Right atrium auricular region (tissue), 2 donors: ENCODE results near the gene KIF3A. TPM values are rescaled to one million over a fixed set of nuclear protein-coding genes. Genes with fewer than 3 reads are reported as not detected.

Experiments used
- DNase-seq: peaks from one replicate; pipeline ENCODE4 v3.0.0-alpha.2; 2019; ENCODE audit warnings: low spot score
- H3K27ac ChIP-seq, 2 donors: fragments of 200-600 bp; sonication (generic); 1 replicate in 1 of 2; 2 replicates in 1 of 2; pipeline ENCODE4 v1.5.1; 2016 to 2019
- H3K27me3 ChIP-seq, 2 donors: fragments of 200-600 bp; sonication (generic); one replicate each; pipeline versions ENCODE4 v1.5.1 to v1.6.0; 2017 to 2019
- H3K36me3 ChIP-seq: fragments of 200-600 bp; sonication (generic); one replicate; pipeline ENCODE4 v1.5.1; 2016
- H3K4me1 ChIP-seq, 2 donors: fragments of 200-600 bp; sonication (generic); one replicate each; pipeline versions ENCODE4 v1.5.1 to v1.6.0; 2017 to 2019
- H3K4me3 ChIP-seq, 2 donors: fragments of 200-600 bp; sonication (generic); 1 replicate in 1 of 2; 2 replicates in 1 of 2; pipeline ENCODE4 v1.5.1; 2017 to 2019; ENCODE audit warnings: mild to moderate bottlenecking in 1 of 2, moderate library complexity in 1 of 2
- H3K9me3 ChIP-seq, 2 donors: fragments of 200-600 bp; sonication (generic); one replicate each; pipeline ENCODE4 v1.5.1; 2019
- total RNA-seq, 2 donors: library from RNA; depleted of rRNA; stranded (reverse); fragments of >200 nt; gene quantifications; one replicate each; pipeline ENCODE4 v1.1.0, GENCODE V29; 2016
- TF ChIP-seq, protein P1 (sequence below), 2 donors: fragments of 200-600 bp; sonication (generic); IDR thresholded peaks; one replicate each; pipeline ENCODE4 v1.5.1; 2019; ENCODE audit warnings: antibody characterized with exemption in 2 of 2

KIF3A gene
- total RNA-seq, 2 donors from 2014 or later: 5.6 to 7.2 TPM

DNA sequence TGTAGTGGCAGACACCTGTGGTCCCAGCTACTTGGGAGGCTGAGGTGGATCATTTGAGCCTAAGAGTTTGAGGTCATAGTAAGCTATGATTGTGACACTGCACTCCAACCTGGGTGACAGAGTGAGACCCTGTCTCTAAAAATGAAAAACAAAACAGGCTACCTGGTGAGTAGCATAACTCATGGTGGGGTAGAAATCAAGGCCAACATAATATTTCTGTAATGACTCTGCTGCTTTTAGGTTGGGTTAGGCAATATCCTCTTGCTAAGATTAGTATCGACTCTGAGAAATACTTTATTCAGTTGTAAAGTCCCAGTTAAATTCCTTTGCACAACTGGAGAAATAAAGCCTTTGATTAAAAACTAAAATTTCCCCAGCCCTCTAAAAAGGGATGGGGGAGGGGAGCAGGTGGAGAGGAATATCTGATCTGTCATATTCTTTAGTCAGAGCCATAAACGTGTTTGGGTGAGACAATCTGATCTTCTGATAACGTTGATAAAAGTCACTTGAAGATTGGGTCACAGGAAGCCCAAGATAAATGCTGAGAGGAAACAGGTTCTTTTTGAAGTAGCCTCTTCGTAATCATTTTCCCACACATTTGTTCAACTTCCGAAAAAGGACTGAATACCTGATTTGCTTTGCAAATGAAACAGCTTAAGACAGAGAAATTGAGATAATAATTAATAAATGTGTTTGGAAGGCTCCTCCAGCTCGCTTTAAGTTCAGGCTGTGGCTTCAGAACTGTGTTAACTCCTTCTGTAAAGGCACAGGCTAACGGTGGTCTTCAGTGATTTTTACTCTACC lies 48.6 kb downstream of the KIF3A start:
- H3K27me3 ChIP-seq: no peaks in the 10 kb centered on the region
- TF ChIP-seq, protein P1, sequence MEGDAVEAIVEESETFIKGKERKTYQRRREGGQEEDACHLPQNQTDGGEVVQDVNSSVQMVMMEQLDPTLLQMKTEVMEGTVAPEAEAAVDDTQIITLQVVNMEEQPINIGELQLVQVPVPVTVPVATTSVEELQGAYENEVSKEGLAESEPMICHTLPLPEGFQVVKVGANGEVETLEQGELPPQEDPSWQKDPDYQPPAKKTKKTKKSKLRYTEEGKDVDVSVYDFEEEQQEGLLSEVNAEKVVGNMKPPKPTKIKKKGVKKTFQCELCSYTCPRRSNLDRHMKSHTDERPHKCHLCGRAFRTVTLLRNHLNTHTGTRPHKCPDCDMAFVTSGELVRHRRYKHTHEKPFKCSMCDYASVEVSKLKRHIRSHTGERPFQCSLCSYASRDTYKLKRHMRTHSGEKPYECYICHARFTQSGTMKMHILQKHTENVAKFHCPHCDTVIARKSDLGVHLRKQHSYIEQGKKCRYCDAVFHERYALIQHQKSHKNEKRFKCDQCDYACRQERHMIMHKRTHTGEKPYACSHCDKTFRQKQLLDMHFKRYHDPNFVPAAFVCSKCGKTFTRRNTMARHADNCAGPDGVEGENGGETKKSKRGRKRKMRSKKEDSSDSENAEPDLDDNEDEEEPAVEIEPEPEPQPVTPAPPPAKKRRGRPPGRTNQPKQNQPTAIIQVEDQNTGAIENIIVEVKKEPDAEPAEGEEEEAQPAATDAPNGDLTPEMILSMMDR (IDR thresholded peaks at IDR 0.05): no peak
- H3K4me3 ChIP-seq: no peak overlapping the region
- DNase-seq: no peak
- no peaks in the 10 kb centered on the region for H3K4me1 ChIP-seq
- H3K9me3 ChIP-seq: no peaks in the 10 kb centered on the region
- no peak overlapping the region for H3K27ac ChIP-seq
- H3K36me3 ChIP-seq: no peaks in the 10 kb centered on the region

DNA sequence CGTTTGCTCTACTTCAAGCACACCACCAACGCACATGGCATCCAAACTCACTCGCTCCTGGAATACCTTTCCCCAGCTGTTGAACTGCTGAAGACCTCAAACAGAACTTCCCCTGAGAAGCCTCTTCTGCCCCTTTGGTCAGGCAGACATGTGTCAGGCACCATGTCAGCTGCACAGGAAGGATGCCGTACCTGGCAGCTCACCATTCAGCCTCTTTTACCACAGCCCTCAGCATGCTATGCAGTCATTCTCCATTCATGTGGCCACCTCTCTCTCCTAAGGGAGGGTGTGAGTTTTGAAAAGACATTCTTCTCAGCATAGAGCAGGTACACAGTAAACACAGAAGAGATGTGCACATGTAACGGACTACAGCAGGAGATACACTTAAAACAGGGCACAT lies 49.4 kb downstream of the KIF3A start:
- H3K27ac ChIP-seq: no peak overlapping the region
- H3K36me3 ChIP-seq: no peaks in the 10 kb centered on the region
- H3K4me3 ChIP-seq: no peak overlapping the region
- H3K4me1 ChIP-seq: no peaks in the 10 kb centered on the region
- no peaks in the 10 kb centered on the region for H3K9me3 ChIP-seq
- DNase-seq: no peak
- TF ChIP-seq, protein P1 (IDR thresholded peaks at IDR 0.05): no peak
- H3K27me3 ChIP-seq: no peaks in the 10 kb centered on the region

- Histone ChIP-seq H3K4me3 (no peak overlapping the region), H3K9me3 (no peaks in the 10 kb centered on the region), H3K36me3 (no peaks in the 10 kb centered on the region), H3K4me1 (no peaks in the 10 kb centered on the region), H3K27ac (no peak overlapping the region), H3K27me3 (no peaks in the 10 kb centered on the region)
- no peak for DNase-seq
- TF ChIP-seq, protein P1 (IDR thresholded peaks at IDR 0.05): no peak
Observed at GRCh38 chr5:132686193-132686592, 51.2 kb downstream of the KIF3A start.

GRCh38 chr5:132684922-132685720 lies 52.2 kb downstream of the KIF3A start:
- TF ChIP-seq, protein P1 (IDR thresholded peaks at IDR 0.05): no peak
- no peaks in the 10 kb centered on the region for H3K9me3 ChIP-seq
- H3K36me3 ChIP-seq: no peaks in the 10 kb centered on the region
- DNase-seq: no peak
- H3K4me3 ChIP-seq: no peak overlapping the region
- no peaks in the 10 kb centered on the region for H3K27me3 ChIP-seq
- H3K27ac ChIP-seq: no peak overlapping the region
- H3K4me1 ChIP-seq: no peaks in the 10 kb centered on the region

GRCh38 chr5:132684491-132684890 lies 52.9 kb downstream of the KIF3A start:
- no peak for DNase-seq
- H3K4me1 ChIP-seq: no peaks in the 10 kb centered on the region
- no peaks in the 10 kb centered on the region for H3K9me3 ChIP-seq
- no peaks in the 10 kb centered on the region for H3K36me3 ChIP-seq
- H3K27me3 ChIP-seq: no peaks in the 10 kb centered on the region
- TF ChIP-seq, protein P1 (IDR thresholded peaks at IDR 0.05): no peak
- H3K4me3 ChIP-seq: no peak overlapping the region
- H3K27ac ChIP-seq: no peak overlapping the region
